ENCODE measurements around the gene NR1H4. TPM values are rescaled to one million over a fixed set of nuclear protein-coding genes. Genes with fewer than 3 reads are reported as not detected.

The NR1H4 gene
- total and polyA plus RNA-seq, 2 donors (not counting 1 experiment from before 2014, with no cell fraction given): not detected

DNA sequence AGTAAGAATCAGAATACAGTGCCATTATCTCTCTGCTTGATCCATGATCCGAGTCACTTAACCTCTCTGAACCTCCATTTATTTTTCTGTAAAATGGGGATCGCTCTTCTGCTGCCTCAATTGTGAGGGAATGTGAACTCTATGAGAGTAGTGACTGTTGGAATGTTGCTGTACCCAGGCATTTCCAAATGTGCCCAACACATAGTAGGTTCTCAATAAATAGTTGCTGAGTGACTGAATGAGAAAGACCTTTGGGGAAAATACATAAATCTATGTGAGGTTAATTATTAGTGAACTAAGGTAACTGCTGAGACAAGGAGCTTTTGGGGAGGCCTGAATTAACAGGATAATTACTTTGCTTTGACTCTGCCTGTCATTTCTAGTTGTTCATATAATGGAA lies 33.9 kb upstream of the NR1H4 start:
- Histone ChIP-seq H3K27me3 (replicated peaks in 1 of 4; ENCODE audit: control extremely low read depth in 1 of 4, control insufficient read depth in 3 of 4, insufficient read depth in 4 of 4, low read length in 3 of 4) (no peaks in the 10 kb centered on the region), H3K4me3 (ENCODE audit: control extremely low read depth in 1 of 5, extremely low read depth in 1 of 5, insufficient read depth in 1 of 5, low read depth in 2 of 5, low read length in 4 of 5) (no peak overlapping the region), H3K79me2 (ENCODE audit: control insufficient read depth, insufficient read depth, low read length) (no peaks in the 10 kb centered on the region), H3K9me3 (ENCODE audit: control extremely low read depth in 1 of 3, control insufficient read depth in 2 of 3, insufficient read depth in 1 of 3, low read length in 2 of 3) (no peaks in the 10 kb centered on the region), H3K4me2 (replicated peaks; ENCODE audit: low read depth, low read length, poor library complexity, severe bottlenecking) (no peak overlapping the region), H3K4me1 (ENCODE audit: control insufficient read depth in 2 of 2, insufficient read depth in 2 of 2, low read length in 2 of 2) (no peaks in the 10 kb centered on the region), H3K27ac (ENCODE audit: low read length in 2 of 2) (no peak overlapping the region), H3K9ac (ENCODE audit: low read length) (no peak overlapping the region), H3K36me3 (replicated peaks in 1 of 2; ENCODE audit: control extremely low read depth in 1 of 2, control insufficient read depth in 1 of 2, extremely low read depth in 1 of 2, insufficient read depth in 2 of 2, low read length in 1 of 2) (no peaks in the 10 kb centered on the region), H4K20me1 (ENCODE audit: control insufficient read depth, insufficient read depth, low read length, poor library complexity, severe bottlenecking) (no peaks in the 10 kb centered on the region), H2AFZ (ENCODE audit: insufficient read depth, low read depth, low read length, poor library complexity, severe bottlenecking) (no peak overlapping the region)
- WGBS (ENCODE audit: insufficient coverage): no CpG with 5 or more reads among the region's 2 CpGs
- POLR2A ChIA-PET: no interaction called here
- ATAC-seq (ENCODE audit: low read depth) (no peak), DNase-seq (no peak)
- intact Hi-C loops (cut with micrococcal nuclease): no loop called here
- H3K27me3 Mint-ChIP-seq: peaks cover 3% of the 10 kb centered on the region
- CTCF ChIA-PET: no interaction called here
- no peaks in the 10 kb centered on the region for H3K9me3 Mint-ChIP-seq (ENCODE audit: insufficient read depth)
- H3K27ac Mint-ChIP-seq: no peak overlapping the region
- H3K4me3 Mint-ChIP-seq: no peak overlapping the region
- TF ChIP-seq EZH2 (IDR thresholded peaks at IDR 0.05; ENCODE audit: borderline replicate concordance, insufficient read depth, low read depth, low read length, poor library complexity, severe bottlenecking): no peak
- TF ChIP-seq, protein P1, sequence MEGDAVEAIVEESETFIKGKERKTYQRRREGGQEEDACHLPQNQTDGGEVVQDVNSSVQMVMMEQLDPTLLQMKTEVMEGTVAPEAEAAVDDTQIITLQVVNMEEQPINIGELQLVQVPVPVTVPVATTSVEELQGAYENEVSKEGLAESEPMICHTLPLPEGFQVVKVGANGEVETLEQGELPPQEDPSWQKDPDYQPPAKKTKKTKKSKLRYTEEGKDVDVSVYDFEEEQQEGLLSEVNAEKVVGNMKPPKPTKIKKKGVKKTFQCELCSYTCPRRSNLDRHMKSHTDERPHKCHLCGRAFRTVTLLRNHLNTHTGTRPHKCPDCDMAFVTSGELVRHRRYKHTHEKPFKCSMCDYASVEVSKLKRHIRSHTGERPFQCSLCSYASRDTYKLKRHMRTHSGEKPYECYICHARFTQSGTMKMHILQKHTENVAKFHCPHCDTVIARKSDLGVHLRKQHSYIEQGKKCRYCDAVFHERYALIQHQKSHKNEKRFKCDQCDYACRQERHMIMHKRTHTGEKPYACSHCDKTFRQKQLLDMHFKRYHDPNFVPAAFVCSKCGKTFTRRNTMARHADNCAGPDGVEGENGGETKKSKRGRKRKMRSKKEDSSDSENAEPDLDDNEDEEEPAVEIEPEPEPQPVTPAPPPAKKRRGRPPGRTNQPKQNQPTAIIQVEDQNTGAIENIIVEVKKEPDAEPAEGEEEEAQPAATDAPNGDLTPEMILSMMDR (IDR thresholded peaks at IDR 0.05): no peak
- H3K4me1 Mint-ChIP-seq: no peaks in the 10 kb centered on the region

DNA sequence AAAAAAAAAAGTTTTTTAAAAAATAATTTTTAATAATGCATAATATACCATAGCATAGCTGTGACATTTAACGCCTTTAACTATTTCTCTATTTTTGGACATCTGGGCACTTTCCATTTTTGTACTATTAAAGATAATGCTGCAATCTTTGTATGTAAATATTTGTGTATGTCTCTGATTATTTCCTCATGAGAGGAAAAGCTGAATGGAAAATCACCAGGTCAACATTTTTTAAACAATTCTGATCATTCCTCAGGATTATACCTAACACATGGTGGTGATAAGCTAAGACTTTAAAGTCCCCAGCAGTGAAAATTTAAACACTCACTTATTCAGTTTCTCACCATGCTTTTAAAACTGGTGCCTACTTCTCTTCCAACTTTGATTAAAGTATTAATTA lies 31.3 kb upstream of the NR1H4 start:
- TF ChIP-seq, protein P1 (IDR thresholded peaks at IDR 0.05): no peak
- TF ChIP-seq EZH2 (IDR thresholded peaks at IDR 0.05; ENCODE audit: borderline replicate concordance, insufficient read depth, low read depth, low read length, poor library complexity, severe bottlenecking): no peak
- no CpG with 5 or more reads among the region's 1 CpG for WGBS (ENCODE audit: insufficient coverage)
- Mint-ChIP-seq H3K4me3 (no peak overlapping the region), H3K27me3 (peaks cover 15% of the 10 kb centered on the region), H3K27ac (no peak overlapping the region), H3K4me1 (no peaks in the 10 kb centered on the region), H3K9me3 (ENCODE audit: insufficient read depth) (no peaks in the 10 kb centered on the region)
- Histone ChIP-seq H3K27ac (ENCODE audit: low read length in 2 of 2) (no peak overlapping the region), H3K4me1 (ENCODE audit: control insufficient read depth in 2 of 2, insufficient read depth in 2 of 2, low read length in 2 of 2) (no peaks in the 10 kb centered on the region), H3K36me3 (replicated peaks in 1 of 2; ENCODE audit: control extremely low read depth in 1 of 2, control insufficient read depth in 1 of 2, extremely low read depth in 1 of 2, insufficient read depth in 2 of 2, low read length in 1 of 2) (no peaks in the 10 kb centered on the region), H2AFZ (ENCODE audit: insufficient read depth, low read depth, low read length, poor library complexity, severe bottlenecking) (no peak overlapping the region), H3K4me2 (replicated peaks; ENCODE audit: low read depth, low read length, poor library complexity, severe bottlenecking) (no peak overlapping the region), H3K79me2 (ENCODE audit: control insufficient read depth, insufficient read depth, low read length) (no peaks in the 10 kb centered on the region), H3K9me3 (ENCODE audit: control extremely low read depth in 1 of 3, control insufficient read depth in 2 of 3, insufficient read depth in 1 of 3, low read length in 2 of 3) (no peaks in the 10 kb centered on the region), H4K20me1 (ENCODE audit: control insufficient read depth, insufficient read depth, low read length, poor library complexity, severe bottlenecking) (no peaks in the 10 kb centered on the region), H3K9ac (ENCODE audit: low read length) (no peak overlapping the region), H3K4me3 (ENCODE audit: control extremely low read depth in 1 of 5, extremely low read depth in 1 of 5, insufficient read depth in 1 of 5, low read depth in 2 of 5, low read length in 4 of 5) (no peak overlapping the region), H3K27me3 (replicated peaks in 1 of 4; ENCODE audit: control extremely low read depth in 1 of 4, control insufficient read depth in 3 of 4, insufficient read depth in 4 of 4, low read length in 3 of 4) (peaks cover 0 to 2% (median 0%) of the 10 kb centered on the region in 4 experiments)
- DNase-seq (no peak), ATAC-seq (ENCODE audit: low read depth) (no peak)
- intact Hi-C loops (cut with micrococcal nuclease): no loop called here
- ChIA-PET POLR2A (no interaction called here), CTCF (no interaction called here)
